Activated CD4-positive, alpha-beta memory T cell treated with anti-CD3 and anti-CD28 coated beads for 36 hours (primary cell): ENCODE data around the gene SNN. TPM values are rescaled to one million over a fixed set of nuclear protein-coding genes. Genes with fewer than 3 reads are reported as not detected.

ENCODE experiments used
- CTCF ChIA-PET: fragments of 350-600 bp; sonication (Branson Sonifier 250); formaldehyde crosslinking; loops from one replicate; lab custom pipeline; 2021; ENCODE audit warnings: antibody characterized with exemption, inconsistent platforms; lab: Charles Lee
- POLR2A ChIA-PET: fragments of 350-600 bp; sonication (Branson Sonifier 250); formaldehyde crosslinking; loops from one replicate; lab custom pipeline; 2021; ENCODE audit warnings: antibody characterized with exemption; lab: Charles Lee
- DNase-seq: peaks from one replicate; pipeline ENCODE4 v3.0.0-alpha.2; 2020
- H3K27ac Mint-ChIP-seq: one replicate; pipeline ENCODE4 v1.8.0; 2021; ENCODE audit warnings: mixed read lengths
- H3K27me3 Mint-ChIP-seq: one replicate; pipeline ENCODE4 v1.8.0; 2021; ENCODE audit warnings: mixed read lengths
- H3K36me3 Mint-ChIP-seq: one replicate; pipeline ENCODE4 v1.8.0; 2021; ENCODE audit warnings: mixed read lengths
- H3K4me1 Mint-ChIP-seq: one replicate; pipeline ENCODE4 v1.8.0; 2021; ENCODE audit warnings: low read depth, mixed read lengths
- H3K4me3 Mint-ChIP-seq: one replicate; pipeline ENCODE4 v1.8.0; 2021; ENCODE audit warnings: mild to moderate bottlenecking, mixed read lengths
- H3K9me3 Mint-ChIP-seq: one replicate; pipeline ENCODE4 v1.8.0; 2021; ENCODE audit warnings: mixed read lengths
- intact Hi-C: fragments of 100-400 bp; cut with micrococcal nuclease; formaldehyde crosslinking; loops from one replicate; pipeline ENCODE4 v1.15.1; 2023
- total RNA-seq, 2 experiments: library from RNA; stranded (reverse); gene quantifications; one replicate each; pipeline ENCODE4 v1.2.3, GENCODE V29; 2021

SNN gene
- total RNA-seq, 2 experiments from 2014 or later, result 9.1 TPM

DNA sequence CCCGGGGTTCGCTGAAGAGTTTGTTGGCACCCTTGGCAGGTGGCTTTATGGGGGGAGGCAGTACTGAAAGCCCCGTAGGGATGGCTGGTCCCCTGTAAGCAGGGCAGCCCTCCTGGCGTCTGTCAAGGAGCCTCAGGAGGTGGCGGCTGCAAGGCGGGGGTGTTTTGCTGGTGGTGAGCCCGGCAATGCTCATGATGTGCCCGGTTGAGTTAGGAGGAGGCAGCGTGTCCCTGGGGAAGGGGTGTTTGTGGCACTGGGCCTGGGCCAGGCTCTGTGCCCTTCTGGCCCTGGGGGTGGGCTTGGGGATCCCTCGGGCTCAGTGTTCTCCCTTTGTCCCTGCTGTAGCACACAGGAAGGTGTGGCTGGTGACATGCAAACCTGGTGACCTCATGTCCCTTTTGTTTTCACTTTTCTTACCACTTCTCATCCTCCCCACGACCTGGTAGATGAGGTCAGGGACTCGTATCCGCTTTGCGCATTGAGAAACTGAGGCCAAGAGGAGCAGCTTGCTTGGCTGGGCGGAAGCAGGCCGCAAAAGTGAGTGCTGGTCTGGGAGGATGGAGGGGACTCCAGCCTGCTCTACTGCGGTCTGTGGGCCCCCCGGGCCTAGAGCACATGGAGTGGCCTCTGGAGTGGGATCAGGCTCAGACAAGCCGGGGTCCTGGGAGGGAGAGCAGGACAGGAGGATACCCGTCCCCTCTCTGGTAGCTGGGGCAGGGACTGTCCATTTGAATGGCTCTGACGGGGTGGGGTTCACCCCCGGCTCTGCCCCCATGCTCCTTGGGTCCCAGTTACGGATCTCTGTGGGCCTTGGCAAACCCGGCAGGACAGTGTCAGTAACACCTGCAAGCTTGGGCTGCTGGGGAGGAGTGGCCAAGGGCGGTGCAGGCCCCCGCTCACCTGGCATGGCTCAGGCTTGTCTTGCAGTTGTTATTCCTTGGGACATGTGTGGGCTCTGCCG, 2.2 kb downstream of the SNN start:
- Mint-ChIP-seq H3K27ac (peak overlapping the region; percentile 57), H3K9me3 (no peaks in the 10 kb centered on the region), H3K4me1 (peaks cover 63% of the 10 kb centered on the region), H3K36me3 (no peaks in the 10 kb centered on the region), H3K27me3 (no peaks in the 10 kb centered on the region), H3K4me3 (peak overlapping the region; percentile 72)
- intact Hi-C loops, result no loop called here
- peak; percentile 54 for DNase-seq
- ChIA-PET CTCF (interaction anchor here (1.2 to 1.5 kb wide), 2 partner anchors 44 to 707 kb away, joined by 3 to 4 read pairs; no protein-coding TSS in a partner anchor), POLR2A (no interaction called here)

DNA sequence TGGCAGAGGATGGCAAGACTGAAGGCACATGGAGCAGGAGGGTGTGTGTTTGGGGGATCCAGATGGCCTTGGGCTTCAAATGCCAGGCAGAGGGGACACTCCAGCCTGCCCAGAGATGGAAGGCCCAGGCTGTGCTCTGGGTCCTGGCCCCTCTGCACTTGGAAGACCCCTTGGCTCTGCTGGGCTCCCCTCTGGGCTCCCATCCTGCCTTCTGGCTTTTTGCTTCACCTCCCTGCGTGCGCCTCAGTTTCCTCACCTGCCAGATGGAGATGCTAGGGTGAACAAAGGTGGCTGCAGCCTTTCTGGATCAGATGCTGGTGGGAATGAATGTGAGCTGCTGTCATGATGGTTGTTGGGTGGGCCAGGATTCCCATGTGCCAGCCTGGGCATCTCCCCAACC, 3.0 kb downstream of the SNN start:
- H3K4me1 Mint-ChIP-seq, result peaks cover 62% of the 10 kb centered on the region
- POLR2A ChIA-PET, result no interaction called here

DNA sequence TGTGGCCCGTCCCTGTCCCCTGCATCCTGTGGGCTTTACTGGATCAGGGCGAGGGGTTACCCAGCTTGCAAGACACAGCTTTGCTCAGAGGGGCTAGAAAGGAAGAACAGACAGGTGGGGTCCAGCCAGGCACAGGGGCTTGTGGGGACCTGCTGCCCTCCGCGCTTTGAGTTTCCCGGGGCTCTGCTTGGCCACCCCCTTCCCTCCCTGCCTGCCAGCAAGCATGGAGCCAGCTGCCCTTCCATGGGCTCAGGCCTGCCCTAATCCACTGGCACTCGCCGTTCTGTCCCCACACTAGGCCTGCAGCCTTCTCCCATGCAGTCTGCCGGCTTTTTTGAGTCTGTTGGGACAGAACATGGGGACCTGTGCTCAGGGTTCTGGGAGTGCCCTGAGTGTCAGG, 3.4 kb downstream of the SNN start:
- Mint-ChIP-seq H3K4me3 (no peak overlapping the region), H3K4me1 (peaks cover 60% of the 10 kb centered on the region), H3K36me3 (peaks cover 2% of the 10 kb centered on the region), H3K27ac (peak overlapping the region; percentile 64), H3K27me3 (no peaks in the 10 kb centered on the region), H3K9me3 (no peaks in the 10 kb centered on the region)
- intact Hi-C loops, result no loop called here
- CTCF ChIA-PET, result interaction anchor here (0.9 kb wide), 1 partner anchor 140 kb away, joined by 4 read pairs; no protein-coding TSS in a partner anchor
- DNase-seq, result no peak
- POLR2A ChIA-PET, result no interaction called here

More for the DNA sequence above, 3.0 kb downstream of the SNN start:
- Mint-ChIP-seq H3K27me3 (no peaks in the 10 kb centered on the region), H3K27ac (no peak overlapping the region), H3K36me3 (no peaks in the 10 kb centered on the region), H3K4me3 (no peak overlapping the region), H3K9me3 (no peaks in the 10 kb centered on the region)
- no peak for DNase-seq
- CTCF ChIA-PET, result no interaction called here
- intact Hi-C loops, result no loop called here

DNA sequence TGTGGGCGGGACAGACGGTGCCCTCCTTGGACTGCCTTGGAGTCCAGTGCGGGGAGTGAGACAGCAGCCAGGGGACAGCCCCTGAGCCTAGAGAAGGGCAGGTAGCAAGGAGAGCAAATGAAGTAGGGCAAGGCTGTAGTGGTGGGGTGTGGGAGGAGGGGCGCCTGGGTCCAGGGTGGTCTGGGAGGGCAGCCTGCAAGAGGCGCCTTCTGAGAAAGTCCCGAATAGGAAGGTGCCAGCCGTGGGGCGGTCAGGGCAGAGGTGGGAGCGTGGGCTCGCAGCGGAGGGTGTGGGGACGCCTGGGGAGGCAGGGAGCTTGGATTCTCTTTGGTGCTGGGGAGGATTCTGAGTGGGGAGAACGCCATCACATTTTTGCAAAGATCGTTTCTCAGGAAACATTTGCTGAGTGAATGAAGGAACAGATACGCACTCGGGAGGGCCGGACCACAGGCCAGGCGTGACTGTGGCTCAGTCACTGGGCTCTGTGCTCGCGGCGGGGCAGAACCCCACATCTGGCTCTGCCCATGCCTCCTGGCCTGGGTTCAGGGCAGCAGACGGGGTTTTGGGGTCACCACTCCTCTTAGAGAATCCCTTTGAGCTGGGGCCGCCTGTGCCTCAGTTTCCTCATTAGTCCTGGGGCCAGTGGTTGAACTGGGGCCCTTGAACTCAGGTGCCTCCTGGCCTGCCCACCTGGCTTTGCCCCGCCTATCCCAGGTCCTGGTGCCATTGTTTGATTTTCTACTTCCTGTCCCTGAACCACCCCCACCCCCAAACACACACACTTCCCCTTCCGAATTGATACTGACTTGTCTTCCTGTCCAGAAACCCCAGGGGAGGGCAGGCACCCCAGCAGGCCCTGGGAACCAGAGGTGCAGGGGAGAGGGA, 4.2 kb downstream of the SNN start:
- POLR2A ChIA-PET, result no interaction called here
- H3K4me1 Mint-ChIP-seq, result peaks cover 61% of the 10 kb centered on the region
- peak overlapping the region; percentile 64 for H3K27ac Mint-ChIP-seq
- H3K9me3 Mint-ChIP-seq, result no peaks in the 10 kb centered on the region
- CTCF ChIA-PET, result interaction anchor here (0.9 kb wide), 1 partner anchor 140 kb away, joined by 4 read pairs; no protein-coding TSS in a partner anchor
- intact Hi-C loops, result no loop called here
- peaks cover 4% of the 10 kb centered on the region for H3K36me3 Mint-ChIP-seq
- DNase-seq, result peak; percentile 52
- H3K4me3 Mint-ChIP-seq, result no peak overlapping the region
- H3K27me3 Mint-ChIP-seq, result no peaks in the 10 kb centered on the region

DNA sequence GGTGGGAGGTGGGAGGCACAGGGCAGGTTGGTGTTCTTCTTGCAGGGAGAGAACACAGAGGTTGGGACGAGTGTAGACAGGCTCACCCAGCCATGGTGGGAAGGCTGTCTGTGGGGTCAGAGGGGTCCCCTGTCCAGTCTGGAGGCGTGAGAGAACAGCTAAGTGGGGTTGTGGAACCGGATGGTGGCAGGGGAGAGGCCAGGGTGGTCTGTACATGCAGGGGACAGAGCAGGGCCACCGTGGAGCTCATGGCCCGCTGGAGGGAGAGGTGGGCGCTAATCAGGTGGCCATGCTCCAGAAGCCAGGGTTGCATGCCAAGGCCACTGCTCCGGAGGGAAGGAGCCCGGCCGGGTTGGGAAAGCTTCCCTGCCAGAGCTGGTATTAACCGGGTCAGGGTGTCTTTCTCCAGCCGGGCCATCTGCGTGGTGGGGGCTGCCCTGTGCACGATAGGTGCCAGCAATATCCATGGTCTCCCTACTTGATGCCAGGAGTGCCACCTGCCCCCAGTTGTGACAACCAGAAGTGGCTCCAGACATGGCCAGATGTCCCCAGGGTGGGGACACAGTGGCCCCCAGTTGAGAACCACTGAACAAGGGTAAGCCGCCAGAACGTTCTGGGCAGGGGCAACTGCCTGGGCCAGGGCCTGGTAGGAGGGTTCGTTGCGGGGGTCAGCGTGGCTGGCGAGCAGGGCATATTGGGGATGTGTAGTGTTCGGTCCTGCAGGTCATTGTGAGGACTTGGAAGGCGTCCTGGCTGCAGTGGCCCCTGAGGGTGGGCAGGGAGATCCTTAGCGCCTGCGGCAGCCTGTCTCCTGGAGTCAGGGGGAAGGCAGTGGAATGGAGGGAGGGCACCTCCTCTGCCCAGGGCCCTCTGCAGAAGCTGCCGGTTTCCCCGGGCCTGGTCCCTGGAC, 5.1 kb downstream of the SNN start:
- Mint-ChIP-seq H3K9me3 (no peaks in the 10 kb centered on the region), H3K27me3 (no peaks in the 10 kb centered on the region), H3K4me1 (peaks cover 65% of the 10 kb centered on the region), H3K4me3 (no peak overlapping the region), H3K36me3 (peaks cover 7% of the 10 kb centered on the region), H3K27ac (peak overlapping the region; percentile 64)
- ChIA-PET POLR2A (no interaction called here), CTCF (no interaction called here)
- intact Hi-C loops, result no loop called here
- no peak for DNase-seq

DNA sequence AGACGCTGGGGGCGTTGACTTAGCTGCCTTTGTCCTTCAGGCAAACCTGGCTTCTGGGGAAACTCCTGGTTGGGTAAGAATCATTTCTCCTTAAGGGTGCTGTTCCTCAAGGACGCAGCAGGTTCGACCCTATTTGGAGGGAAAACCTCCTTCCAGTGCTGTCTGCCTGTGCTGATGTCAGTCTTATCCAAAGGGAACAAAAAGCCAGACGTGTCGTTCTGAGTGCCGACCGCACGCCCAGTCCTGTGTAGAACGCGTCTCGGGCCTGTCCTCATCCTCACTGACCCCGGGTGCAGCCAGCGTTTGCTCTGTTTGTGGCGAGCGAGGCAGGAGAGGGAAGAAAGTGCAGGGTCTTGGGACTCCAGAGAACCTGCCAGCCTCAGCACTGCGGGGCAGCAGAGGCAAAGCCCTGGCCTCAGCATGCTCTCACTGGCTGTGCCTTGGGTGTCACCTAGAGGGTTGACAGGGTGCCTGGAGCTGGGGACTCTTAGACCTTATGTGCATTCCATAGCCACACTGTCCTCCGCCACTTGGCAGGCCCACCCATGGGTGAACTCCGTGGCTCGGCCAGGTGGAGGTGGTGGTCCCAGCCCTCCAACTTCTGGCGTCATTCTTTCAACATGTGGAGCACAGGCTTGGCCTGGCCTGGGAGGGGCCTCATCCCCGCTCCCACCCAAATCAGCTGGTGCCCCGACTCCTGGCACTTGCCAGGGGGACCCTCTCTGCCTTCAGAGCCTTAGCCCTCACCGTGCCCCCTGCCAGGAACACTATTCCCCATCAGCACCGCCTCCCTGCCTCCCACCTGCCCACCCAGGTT, 6.0 kb downstream of the SNN start:
- Mint-ChIP-seq H3K4me3 (no peak overlapping the region), H3K4me1 (peaks cover 72% of the 10 kb centered on the region), H3K9me3 (no peaks in the 10 kb centered on the region), H3K27ac (peak overlapping the region; percentile 23), H3K27me3 (no peaks in the 10 kb centered on the region), H3K36me3 (peaks cover 14% of the 10 kb centered on the region)
- ChIA-PET POLR2A (no interaction called here), CTCF (interaction anchor here (1.2 kb wide), 1 partner anchor 142 kb away, joined by 3 read pairs; no protein-coding TSS in a partner anchor)
- intact Hi-C loops, result no loop called here
- DNase-seq, result no peak

DNA sequence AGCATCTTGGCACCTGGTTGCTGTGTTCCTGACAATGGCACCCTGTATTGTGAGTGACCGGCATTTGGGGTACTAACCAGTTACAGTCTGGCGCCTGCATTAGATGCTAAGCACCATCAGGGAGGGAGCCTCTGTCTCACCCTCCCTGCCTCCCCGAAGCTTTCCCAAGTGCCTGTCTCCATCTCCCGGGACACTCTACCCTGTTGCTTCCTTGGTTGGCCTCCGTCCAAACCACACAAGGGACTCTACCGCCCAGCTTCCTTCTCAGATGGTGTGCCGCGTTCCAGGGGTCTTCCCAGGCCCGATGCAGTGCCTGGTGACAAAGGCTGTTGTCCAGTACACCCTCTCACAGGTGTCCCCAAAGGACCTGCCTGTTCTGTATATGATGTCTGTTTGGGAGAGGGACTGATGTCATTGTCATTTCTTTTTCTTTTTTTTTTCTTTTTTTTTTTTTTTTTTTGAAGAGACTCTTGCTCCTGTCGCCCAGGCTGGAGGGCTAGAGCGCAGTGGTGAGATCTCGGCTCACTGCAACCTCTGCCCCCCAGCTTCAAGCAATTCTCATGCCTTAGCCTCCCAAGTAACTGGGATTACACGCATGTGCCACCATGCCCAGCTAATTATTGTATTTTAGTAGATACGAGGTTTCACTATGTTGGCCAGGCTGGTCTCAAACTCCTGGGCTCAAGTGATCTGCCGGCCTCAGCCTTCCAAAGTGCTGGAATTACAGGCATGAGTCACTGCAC, 6.7 kb downstream of the SNN start:
- intact Hi-C loops, result no loop called here
- POLR2A ChIA-PET, result no interaction called here
- Mint-ChIP-seq H3K4me3 (no peak overlapping the region), H3K27me3 (no peaks in the 10 kb centered on the region), H3K36me3 (peaks cover 22% of the 10 kb centered on the region), H3K27ac (no peak overlapping the region), H3K9me3 (no peaks in the 10 kb centered on the region), H3K4me1 (peaks cover 72% of the 10 kb centered on the region)
- no peak for DNase-seq
- CTCF ChIA-PET, result interaction anchor here (1.2 kb wide), 1 partner anchor 143 kb away, joined by 3 read pairs; no protein-coding TSS in a partner anchor

DNA sequence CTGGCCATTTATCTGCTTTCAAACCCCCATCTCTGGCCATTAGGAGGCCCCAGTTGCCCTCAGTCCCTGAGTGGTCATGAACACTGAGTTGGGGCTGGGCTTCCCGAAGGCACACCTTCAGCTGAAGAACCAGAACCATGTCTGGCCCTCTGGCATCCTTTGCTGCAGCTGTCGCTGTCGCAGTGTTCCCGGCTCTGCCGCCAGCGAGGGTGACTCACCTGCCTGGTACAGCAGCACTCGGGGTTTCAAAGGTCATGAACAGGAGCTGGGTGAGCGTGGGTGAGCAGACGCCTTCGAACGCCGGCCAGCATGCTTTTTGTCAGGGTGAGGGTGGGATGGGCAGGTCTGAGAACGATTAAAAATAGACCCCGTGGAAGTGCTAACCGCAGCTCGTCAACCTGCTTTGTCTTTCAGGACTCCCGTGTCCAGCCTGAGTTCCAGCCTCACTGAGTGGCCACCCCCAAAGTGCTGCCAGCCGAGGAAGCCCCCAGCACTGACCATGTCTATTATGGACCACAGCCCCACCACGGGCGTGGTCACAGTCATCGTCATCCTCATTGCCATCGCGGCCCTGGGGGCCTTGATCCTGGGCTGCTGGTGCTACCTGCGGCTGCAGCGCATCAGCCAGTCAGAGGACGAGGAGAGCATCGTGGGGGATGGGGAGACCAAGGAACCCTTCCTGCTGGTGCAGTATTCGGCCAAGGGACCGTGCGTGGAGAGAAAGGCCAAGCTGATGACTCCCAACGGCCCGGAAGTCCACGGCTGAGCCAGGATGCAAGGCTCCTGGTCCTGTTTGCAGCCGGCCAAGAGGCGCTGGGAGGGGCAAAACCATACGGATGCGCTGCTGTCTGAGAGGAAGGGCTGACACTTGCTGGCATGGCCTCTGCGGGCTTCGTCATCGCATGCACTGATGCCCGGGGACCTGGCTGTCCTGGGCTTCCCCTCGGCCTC, 7.6 kb downstream of the SNN start:
- Mint-ChIP-seq H3K9me3 (no peaks in the 10 kb centered on the region), H3K4me3 (no peak overlapping the region), H3K27me3 (no peaks in the 10 kb centered on the region), H3K27ac (no peak overlapping the region), H3K36me3 (peaks cover 23% of the 10 kb centered on the region), H3K4me1 (peaks cover 72% of the 10 kb centered on the region)
- ChIA-PET POLR2A (no interaction called here), CTCF (no interaction called here)
- peak; percentile 38 for DNase-seq
- intact Hi-C loops, result no loop called here

DNA sequence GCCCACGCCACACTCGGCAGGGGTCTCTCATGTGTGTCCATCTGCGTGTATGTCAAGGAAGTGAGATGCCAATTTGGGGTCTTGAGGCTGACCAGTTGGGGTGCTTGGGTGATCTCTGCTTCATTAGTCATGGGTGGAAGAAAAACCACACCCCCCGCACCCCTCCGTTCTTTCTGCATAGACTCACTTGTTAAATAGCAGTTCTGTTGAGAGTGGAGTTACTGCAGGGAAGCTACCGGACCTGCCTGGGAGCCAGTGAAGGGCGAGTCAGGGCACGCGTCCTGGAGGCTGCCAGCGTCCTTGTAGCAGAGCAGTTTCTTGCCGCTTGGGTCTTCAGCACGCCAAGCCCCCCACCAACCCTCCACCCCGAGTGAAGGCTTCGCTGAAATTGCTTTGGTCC, 8.5 kb downstream of the SNN start:
- DNase-seq, result no peak
- no peaks in the 10 kb centered on the region for H3K9me3 Mint-ChIP-seq
- ChIA-PET CTCF (interaction anchor here (0.9 to 1.1 kb wide), 2 partner anchors 22 to 38 kb away, joined by 4 read pairs; no protein-coding TSS in a partner anchor), POLR2A (interaction anchor here (1.5 kb wide), 1 partner anchor 114 kb away, joined by 3 read pairs; no protein-coding TSS in a partner anchor)
- peaks cover 23% of the 10 kb centered on the region for H3K36me3 Mint-ChIP-seq
- no peak overlapping the region for H3K27ac Mint-ChIP-seq
- H3K4me1 Mint-ChIP-seq, result peaks cover 72% of the 10 kb centered on the region
- H3K27me3 Mint-ChIP-seq, result no peaks in the 10 kb centered on the region
- H3K4me3 Mint-ChIP-seq, result no peak overlapping the region
- intact Hi-C loops, result no loop called here
